A549 (cell line): Measurements from ENCODE around the gene IDE.

Source experiments
- CHD4 ChIP-seq: fragments of 200-600 bp; sonication (generic); IDR thresholded peaks from 2 replicates; pipeline ENCODE4 v1.6.1; 2016; ENCODE audit warnings: antibody characterized with exemption, mild to moderate bottlenecking, borderline replicate concordance
- EHMT2 ChIP-seq: fragments of 200-600 bp; sonication (generic); IDR thresholded peaks from 2 replicates; pipeline ENCODE4 v1.6.1; 2016; ENCODE audit warnings: antibody characterized with exemption, low read depth, mild to moderate bottlenecking, moderate library complexity
- MYC ChIP-seq: IDR thresholded peaks from 2 replicates; pipeline ENCODE4 v1.6.1; 2012; ENCODE audit warnings: mild to moderate bottlenecking, inconsistent platforms, low read length, improper control_type of control experiment, borderline replicate concordance
- POLR2A ChIP-seq: IDR thresholded peaks from 2 replicates; pipeline ENCODE4 v1.6.1; 2012; ENCODE audit warnings: mild to moderate bottlenecking, low read length
- RAD21 ChIP-seq, 2 experiments: fragments of >200 bp in 1 of 2; sonication (Bioruptor Twin) in 1 of 2; formaldehyde crosslinking in 1 of 2; IDR thresholded peaks in 1 of 2; conservative IDR thresholded peaks in 1 of 2; 2 replicates in 1 of 2; 3 replicates in 1 of 2; pipeline ENCODE4 v1.6.1; 2012 to 2018; ENCODE audit warnings: inconsistent platforms in 1 of 2
- TF ChIP-seq, protein P1 (sequence below): fragments of >200 bp; sonication (Bioruptor Twin); formaldehyde crosslinking; IDR thresholded peaks from 3 replicates; pipeline ENCODE4 v1.5.1; 2016

DNA sequence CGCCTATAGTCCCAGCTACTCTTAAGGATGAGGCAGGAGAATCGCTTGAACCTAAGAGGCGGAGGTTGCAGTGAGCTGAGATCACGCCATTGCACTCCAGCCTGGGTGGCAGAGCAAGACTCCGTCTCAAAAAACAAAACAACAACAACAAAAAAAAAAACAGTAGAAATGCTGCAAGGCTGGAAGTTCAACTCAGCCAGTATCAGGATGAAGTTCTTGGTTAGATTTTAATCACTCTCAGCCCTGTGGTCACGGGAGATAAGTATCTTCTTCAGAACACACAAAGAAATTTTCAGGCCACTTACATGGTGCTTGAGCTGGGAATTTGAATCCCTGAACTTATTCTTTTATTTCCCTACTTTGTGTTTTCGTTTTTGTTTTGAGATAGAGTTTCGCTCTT, 162.5 kb downstream of the IDE start:
- TF ChIP-seq, protein P1, sequence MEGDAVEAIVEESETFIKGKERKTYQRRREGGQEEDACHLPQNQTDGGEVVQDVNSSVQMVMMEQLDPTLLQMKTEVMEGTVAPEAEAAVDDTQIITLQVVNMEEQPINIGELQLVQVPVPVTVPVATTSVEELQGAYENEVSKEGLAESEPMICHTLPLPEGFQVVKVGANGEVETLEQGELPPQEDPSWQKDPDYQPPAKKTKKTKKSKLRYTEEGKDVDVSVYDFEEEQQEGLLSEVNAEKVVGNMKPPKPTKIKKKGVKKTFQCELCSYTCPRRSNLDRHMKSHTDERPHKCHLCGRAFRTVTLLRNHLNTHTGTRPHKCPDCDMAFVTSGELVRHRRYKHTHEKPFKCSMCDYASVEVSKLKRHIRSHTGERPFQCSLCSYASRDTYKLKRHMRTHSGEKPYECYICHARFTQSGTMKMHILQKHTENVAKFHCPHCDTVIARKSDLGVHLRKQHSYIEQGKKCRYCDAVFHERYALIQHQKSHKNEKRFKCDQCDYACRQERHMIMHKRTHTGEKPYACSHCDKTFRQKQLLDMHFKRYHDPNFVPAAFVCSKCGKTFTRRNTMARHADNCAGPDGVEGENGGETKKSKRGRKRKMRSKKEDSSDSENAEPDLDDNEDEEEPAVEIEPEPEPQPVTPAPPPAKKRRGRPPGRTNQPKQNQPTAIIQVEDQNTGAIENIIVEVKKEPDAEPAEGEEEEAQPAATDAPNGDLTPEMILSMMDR, result no peak
- TF ChIP-seq POLR2A (no peak), RAD21 (conservative IDR thresholded peaks at IDR 0.05 in 1 of 2, IDR thresholded peaks at IDR 0.05 in 1 of 2) (no peak), MYC (no peak), CHD4 (no peak), EHMT2 (no peak)
